Measurements from ENCODE around the gene ZRANB3. TPM values are rescaled to one million over a fixed set of nuclear protein-coding genes. Genes with fewer than 3 reads are reported as not detected.
"Not testable (repeated sequence)": the region's sequence is repeated elsewhere in the genome, so short reads cannot be mapped to it uniquely, and the experiment has no call there.

ZRANB3 gene
- total RNA-seq, 1 donor from 2014 or later: 8.9 TPM

- Histone ChIP-seq H3K9ac (ENCODE audit: low read length) (no peak overlapping the region), H3K79me2 (ENCODE audit: insufficient read depth, low read length) (no peaks in the 10 kb centered on the region), H4K20me1 (ENCODE audit: insufficient read depth, low read length) (peaks cover 3% of the 10 kb centered on the region), H3K36me3 (ENCODE audit: insufficient read depth, low read length) (peaks cover 39% of the 10 kb centered on the region), H3K4me2 (ENCODE audit: low read length) (no peak overlapping the region), H3K9me3 (ENCODE audit: insufficient read depth, low read depth, low read length) (no peaks in the 10 kb centered on the region), H3K4me3 (ENCODE audit: insufficient read depth, low read depth, low read length) (no peak overlapping the region), H3K27me3 (ENCODE audit: insufficient read depth, low read length) (no peaks in the 10 kb centered on the region), H3K4me1 (ENCODE audit: insufficient read depth, low read length) (no peaks in the 10 kb centered on the region), H2AFZ (ENCODE audit: low read depth, low read length) (no peak overlapping the region), H3K27ac (ENCODE audit: low read depth, low read length) (no peak overlapping the region)
- DNase-seq (ENCODE audit: low read depth): no peak
- no peak overlapping the region for H3K4me3 Mint-ChIP-seq (ENCODE audit: unreplicated experiment)
- peak; percentile 20 for FAIRE-seq
- H3K9me3 Mint-ChIP-seq (ENCODE audit: unreplicated experiment): no peaks in the 10 kb centered on the region
- H3K36me3 Mint-ChIP-seq (ENCODE audit: low read depth, unreplicated experiment): peaks cover 6% of the 10 kb centered on the region
- no peaks in the 10 kb centered on the region for H3K27me3 Mint-ChIP-seq (ENCODE audit: low read depth, unreplicated experiment)
- peaks cover 3% of the 10 kb centered on the region for H3K4me1 Mint-ChIP-seq (ENCODE audit: low read depth, unreplicated experiment)
- no peak overlapping the region for H3K27ac Mint-ChIP-seq (ENCODE audit: unreplicated experiment)
- TF ChIP-seq EZH2 (IDR thresholded peaks at IDR 0.05; ENCODE audit: insufficient read depth, low read length) (no peak), CTCF (IDR thresholded peaks at IDR 0.05; ENCODE audit: insufficient read depth, low read depth, low read length) (no peak)
Observed at GRCh38 chr2:135130751-135131150, 400.3 kb downstream of the ZRANB3 start.

GRCh38 chr2:135125940-135126339 is 405.1 kb downstream of the ZRANB3 start:
- peaks cover 6% of the 10 kb centered on the region for H3K36me3 Mint-ChIP-seq (ENCODE audit: low read depth, unreplicated experiment)
- no peak overlapping the region for H3K9ac ChIP-seq (ENCODE audit: low read length)
- H3K27ac Mint-ChIP-seq (ENCODE audit: unreplicated experiment): no peak overlapping the region
- H3K4me3 ChIP-seq (ENCODE audit: insufficient read depth, low read depth, low read length): no peak overlapping the region
- no peak overlapping the region for H3K27ac ChIP-seq (ENCODE audit: low read depth, low read length)
- TF ChIP-seq CTCF (IDR thresholded peaks at IDR 0.05; ENCODE audit: insufficient read depth, low read depth, low read length) (no peak), EZH2 (IDR thresholded peaks at IDR 0.05; ENCODE audit: insufficient read depth, low read length) (no peak)
- FAIRE-seq: no peak
- no peak overlapping the region for H3K4me2 ChIP-seq (ENCODE audit: low read length)
- peaks cover 3% of the 10 kb centered on the region for H3K79me2 ChIP-seq (ENCODE audit: insufficient read depth, low read length)
- no peaks in the 10 kb centered on the region for H3K4me1 Mint-ChIP-seq (ENCODE audit: low read depth, unreplicated experiment)
- no peak overlapping the region for H2AFZ ChIP-seq (ENCODE audit: low read depth, low read length)
- DNase-seq (ENCODE audit: low read depth): no peak
- H3K9me3 Mint-ChIP-seq (ENCODE audit: unreplicated experiment): no peaks in the 10 kb centered on the region
- H3K4me1 ChIP-seq (ENCODE audit: insufficient read depth, low read length): no peaks in the 10 kb centered on the region
- H4K20me1 ChIP-seq (ENCODE audit: insufficient read depth, low read length): no peaks in the 10 kb centered on the region
- H3K9me3 ChIP-seq (ENCODE audit: insufficient read depth, low read depth, low read length): no peaks in the 10 kb centered on the region
- H3K27me3 ChIP-seq (ENCODE audit: insufficient read depth, low read length): no peaks in the 10 kb centered on the region
- H3K36me3 ChIP-seq (ENCODE audit: insufficient read depth, low read length): peaks cover 29% of the 10 kb centered on the region
- no peak overlapping the region for H3K4me3 Mint-ChIP-seq (ENCODE audit: unreplicated experiment)
- no peaks in the 10 kb centered on the region for H3K27me3 Mint-ChIP-seq (ENCODE audit: low read depth, unreplicated experiment)

- no peak overlapping the region for H3K27ac ChIP-seq (ENCODE audit: low read depth, low read length)
- H2AFZ ChIP-seq (ENCODE audit: low read depth, low read length): no peak overlapping the region
- H3K27me3 Mint-ChIP-seq (ENCODE audit: low read depth, unreplicated experiment): no peaks in the 10 kb centered on the region
- no peak overlapping the region for H3K27ac Mint-ChIP-seq (ENCODE audit: unreplicated experiment)
- H3K4me1 ChIP-seq (ENCODE audit: insufficient read depth, low read length): no peaks in the 10 kb centered on the region
- no peak overlapping the region for H3K4me2 ChIP-seq (ENCODE audit: low read length)
- H3K9me3 ChIP-seq (ENCODE audit: insufficient read depth, low read depth, low read length): no peaks in the 10 kb centered on the region
- no peaks in the 10 kb centered on the region for H3K4me1 Mint-ChIP-seq (ENCODE audit: low read depth, unreplicated experiment)
- peaks cover 24% of the 10 kb centered on the region for H3K36me3 ChIP-seq (ENCODE audit: insufficient read depth, low read length)
- no peaks in the 10 kb centered on the region for H4K20me1 ChIP-seq (ENCODE audit: insufficient read depth, low read length)
- peaks cover 3% of the 10 kb centered on the region for H3K79me2 ChIP-seq (ENCODE audit: insufficient read depth, low read length)
- no peak overlapping the region for H3K4me3 Mint-ChIP-seq (ENCODE audit: unreplicated experiment)
- H3K27me3 ChIP-seq (ENCODE audit: insufficient read depth, low read length): no peaks in the 10 kb centered on the region
- no peak for DNase-seq (ENCODE audit: low read depth)
- FAIRE-seq: no peak
- no peaks in the 10 kb centered on the region for H3K9me3 Mint-ChIP-seq (ENCODE audit: unreplicated experiment)
- no peak overlapping the region for H3K9ac ChIP-seq (ENCODE audit: low read length)
- no peak overlapping the region for H3K4me3 ChIP-seq (ENCODE audit: insufficient read depth, low read depth, low read length)
- peaks cover 2% of the 10 kb centered on the region for H3K36me3 Mint-ChIP-seq (ENCODE audit: low read depth, unreplicated experiment)
- no peak for TF ChIP-seq EZH2 (IDR thresholded peaks at IDR 0.05; ENCODE audit: insufficient read depth, low read length)
- no peak for TF ChIP-seq CTCF (IDR thresholded peaks at IDR 0.05; ENCODE audit: insufficient read depth, low read depth, low read length)
Observed at GRCh38 chr2:135124924-135125886, 405.8 kb downstream of the ZRANB3 start.

- H3K27ac ChIP-seq (ENCODE audit: low read depth, low read length); H3K27me3 Mint-ChIP-seq (ENCODE audit: low read depth, unreplicated experiment): not testable (repeated sequence)
Observed at GRCh38 chr2:135121658-135122039, 409.4 kb downstream of the ZRANB3 start.

More at GRCh38 chr2:135121658-135122039, 409.4 kb downstream of the ZRANB3 start:
- H3K9me3 ChIP-seq (ENCODE audit: insufficient read depth, low read depth, low read length); FAIRE-seq; H2AFZ ChIP-seq (ENCODE audit: low read depth, low read length); H3K27me3 ChIP-seq (ENCODE audit: insufficient read depth, low read length); H3K36me3 Mint-ChIP-seq (ENCODE audit: low read depth, unreplicated experiment); DNase-seq (ENCODE audit: low read depth); H3K4me3 Mint-ChIP-seq (ENCODE audit: unreplicated experiment); H4K20me1 ChIP-seq (ENCODE audit: insufficient read depth, low read length); H3K9me3 Mint-ChIP-seq (ENCODE audit: unreplicated experiment); H3K27ac Mint-ChIP-seq (ENCODE audit: unreplicated experiment); H3K4me1 Mint-ChIP-seq (ENCODE audit: low read depth, unreplicated experiment); H3K4me1 ChIP-seq (ENCODE audit: insufficient read depth, low read length); H3K79me2 ChIP-seq (ENCODE audit: insufficient read depth, low read length); H3K4me3 ChIP-seq (ENCODE audit: insufficient read depth, low read depth, low read length); H3K9ac ChIP-seq (ENCODE audit: low read length); H3K4me2 ChIP-seq (ENCODE audit: low read length): not testable (repeated sequence)
- H3K36me3 ChIP-seq (ENCODE audit: insufficient read depth, low read length): peaks cover 18% of the 10 kb centered on the region
